K562 (cell line): ENCODE data around the gene WWOX.

ENCODE experiments used
- E2F6 ChIP-seq, 2 experiments: IDR thresholded peaks; 2 replicates each; pipeline ENCODE4 v1.6.1; 2011; ENCODE audit warnings: borderline replicate concordance in 1 of 2, control low read depth in 1 of 2, low read depth in 1 of 2, low read length in 1 of 2, mild to moderate bottlenecking in 1 of 2, mixed read lengths in 1 of 2, moderate library complexity in 1 of 2; ENCODE audit not compliant: insufficient read depth in 1 of 2, insufficient read length in 1 of 2, poor library complexity in 1 of 2, severe bottlenecking in 1 of 2; ENCODE audit errors: extremely low read depth in 1 of 2
- ESRRA ChIP-seq: fragments of 450-650 bp; IDR thresholded peaks from 2 replicates; pipeline ENCODE4 v1.6.1; 2014; ENCODE audit warnings: low read depth, mild to moderate bottlenecking, moderate library complexity, borderline replicate concordance
- ETV6 ChIP-seq, 3 experiments: fragments of 150-350 bp in 1 of 3; sonication (generic) in 1 of 3; formaldehyde crosslinking in 1 of 3; IDR thresholded peaks; 2 replicates each; pipeline versions ENCODE4 v1.6.1 to v1.8.0; 2014 to 2022; ENCODE audit warnings: borderline replicate concordance in 2 of 3, low read depth in 2 of 3, antibody characterized with exemption in 1 of 3, low read length in 1 of 3, mild to moderate bottlenecking in 1 of 3, missing genetic modification reagents in 1 of 3
- MAFF ChIP-seq: IDR thresholded peaks from 2 replicates; pipeline ENCODE4 v1.6.1; 2012; ENCODE audit warnings: low read length, improper control_type of control experiment
- NRF1 ChIP-seq, 2 experiments: fragments of 450-650 bp; IDR thresholded peaks in 1 of 2; conservative IDR thresholded peaks in 1 of 2; 2 replicates each; pipeline ENCODE4 v1.6.1; 2014; ENCODE audit warnings: mild to moderate bottlenecking in 2 of 2
- POLR2A ChIP-seq: fragments of 450-650 bp; conservative IDR thresholded peaks from 2 replicates; pipeline ENCODE4 v1.6.1; 2016
- RAD21 ChIP-seq, 2 experiments: fragments of 250-450 bp in 1 of 2; fragments of 450-650 bp in 1 of 2; sonication (Bioruptor Pico) in 1 of 2; formaldehyde crosslinking in 1 of 2; IDR thresholded peaks in 1 of 2; conservative IDR thresholded peaks in 1 of 2; 2 replicates each; pipeline versions ENCODE4 v1.4.0 to v1.8.0; 2020 to 2022; ENCODE audit warnings: mild to moderate bottlenecking in 2 of 2, moderate library complexity in 1 of 2
- ZFP91 ChIP-seq: sonication (generic); formaldehyde crosslinking; IDR thresholded peaks from 2 replicates; pipeline ENCODE4 v1.8.0; 2022; ENCODE audit warnings: mild to moderate bottlenecking, missing genetic modification reagents
- ZSCAN29 ChIP-seq: fragments of 450-650 bp; IDR thresholded peaks from 2 replicates; pipeline ENCODE4 v1.6.1; 2017
- ZSCAN32 ChIP-seq: fragments of 450-650 bp; formaldehyde crosslinking; IDR thresholded peaks from 2 replicates; pipeline ENCODE4 v1.4.0; 2020; ENCODE audit warnings: mild to moderate bottlenecking, moderate library complexity

DNA sequence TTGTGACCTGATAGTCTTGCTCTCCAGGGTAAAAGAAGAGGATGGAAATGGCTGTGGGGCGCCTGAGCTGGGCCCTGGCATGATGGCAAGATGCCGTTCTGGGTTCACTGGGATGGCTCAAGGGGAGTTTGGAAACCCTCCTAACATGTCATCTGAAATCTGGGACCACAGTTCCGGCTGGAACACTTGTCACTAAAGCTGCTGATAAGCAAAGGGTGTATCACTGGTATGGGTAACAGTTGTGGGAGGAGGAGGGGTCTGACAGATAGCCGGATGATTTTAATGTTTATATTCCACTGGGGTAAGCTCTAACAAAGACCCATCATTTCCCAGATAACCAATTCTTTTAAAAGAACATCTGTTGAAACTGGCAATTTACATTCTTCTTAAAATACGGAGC lies 390.2 kb downstream of the WWOX start:
- TF ChIP-seq NRF1 (conservative IDR thresholded peaks at IDR 0.05 in 1 of 2, IDR thresholded peaks at IDR 0.05 in 1 of 2) (no peak), ESRRA (no peak), E2F6 (IDR thresholded peaks at IDR 0.05; ENCODE audit: borderline replicate concordance in 1 of 2, extremely low read depth in 1 of 2, insufficient read depth in 1 of 2, insufficient read length in 1 of 2, low read depth in 1 of 2, low read length in 1 of 2, poor library complexity in 1 of 2, severe bottlenecking in 1 of 2) (no peak), ZSCAN29 (no peak), ZFP91 (CRISPR knock-in tag) (no peak), ZSCAN32 (CRISPR knock-in tag) (no peak), RAD21 (CRISPR knock-in tag; conservative IDR thresholded peaks at IDR 0.05 in 1 of 2, IDR thresholded peaks at IDR 0.05 in 1 of 2) (no peak), MAFF (no peak), POLR2A (no peak), ETV6 (IDR thresholded peaks at IDR 0.05; ENCODE audit: borderline replicate concordance in 1 of 2, low read depth in 2 of 2, low read length in 1 of 2) (no peak), ETV6 (CRISPR knock-in tag; IDR thresholded peaks at IDR 0.05; ENCODE audit: borderline replicate concordance) (no peak)
